SKM-1 (cell line): ENCODE data around the gene CYBA.

ENCODE experiments used
- DNase-seq: peaks from one replicate; lab custom pipeline; 2025; ENCODE audit not compliant: unreplicated experiment; lab: John Stamatoyannopoulos, UW

The CYBA gene

GRCh38 chr16:88662843-88663606, 12.2 kb upstream of the CYBA start, which contains the start of gene MVD:
Gene MVD, minus strand, starts transcription at chr16:88663091. Its CDS starts 11 bp downstream, at chr16:88663080.
- peak; percentile 92 for DNase-seq

DNA sequence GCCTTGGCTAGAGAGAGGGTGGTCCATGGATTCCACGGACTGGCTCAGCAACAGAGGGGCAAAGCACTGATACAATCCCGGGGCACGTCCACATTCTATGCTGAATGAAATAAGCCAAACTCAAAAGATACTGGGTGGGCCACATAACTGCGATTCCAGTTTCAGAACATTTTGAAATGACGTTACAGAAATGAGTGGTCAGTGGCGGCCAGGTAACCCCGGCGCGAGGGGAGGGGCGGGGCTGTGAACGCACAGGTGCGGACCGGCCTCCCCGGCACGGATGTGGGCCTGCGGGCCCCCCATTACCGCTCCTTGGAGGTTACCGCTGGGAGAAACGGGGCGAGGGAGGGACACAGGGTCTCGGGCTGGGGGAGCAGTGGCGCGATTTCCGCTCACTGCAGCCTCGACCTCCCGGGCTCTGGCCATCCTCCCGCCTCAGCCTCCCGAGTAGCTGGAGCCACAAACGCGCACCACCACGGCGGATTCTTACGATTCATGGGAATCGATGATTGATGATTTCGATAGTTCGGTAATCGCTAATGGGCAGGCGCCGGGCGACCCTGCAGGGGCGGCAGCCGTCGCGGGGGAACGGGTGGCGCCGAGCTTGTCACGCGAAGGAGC, 11.5 kb upstream of the CYBA start:
- no peak for DNase-seq

DNA sequence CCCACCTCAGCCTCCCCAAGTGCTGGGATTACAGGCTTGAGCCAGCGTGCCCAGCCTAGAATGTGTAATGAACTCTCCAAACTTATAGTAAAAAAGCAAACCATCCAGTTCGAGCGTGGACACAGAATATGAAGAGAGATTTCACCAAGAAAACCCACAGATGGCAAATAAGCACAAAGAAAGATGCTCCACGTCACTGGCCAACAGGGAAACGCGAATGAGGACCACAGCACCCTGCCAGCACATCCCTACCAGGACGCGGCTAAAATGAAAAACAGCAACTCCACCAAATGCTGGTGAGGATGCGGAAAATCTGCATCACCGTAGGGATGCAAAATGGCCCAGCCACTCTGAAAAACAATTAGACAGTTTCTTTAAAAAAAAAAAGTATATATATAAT, 10.6 kb upstream of the CYBA start:
- DNase-seq: no peak

- DNase-seq: no peak
Measured at GRCh38 chr16:88659160-88659559, 8.3 kb upstream of the CYBA start.

DNA sequence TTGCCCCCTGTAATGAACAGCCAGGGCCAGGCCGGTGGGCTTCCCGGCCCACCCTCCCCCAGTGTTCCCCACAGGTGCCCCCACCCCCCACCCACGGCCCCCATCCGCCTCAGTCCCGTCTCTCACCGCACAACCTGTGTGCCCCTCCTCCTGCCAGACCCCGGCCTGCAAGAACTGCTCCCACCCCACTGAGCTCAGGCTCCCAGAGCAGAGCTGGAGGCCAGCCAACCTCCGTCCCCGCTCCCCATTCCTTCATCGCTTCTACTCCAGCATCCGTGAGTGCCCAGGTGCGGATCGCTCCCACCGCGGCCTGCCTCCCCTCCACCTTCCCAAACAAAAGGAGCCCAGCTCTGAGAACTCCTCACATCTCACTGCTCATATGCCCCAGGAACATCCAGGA, 7.9 kb upstream of the CYBA start:
- DNase-seq: no peak

GRCh38 chr16:88657371-88657770, 6.5 kb upstream of the CYBA start:
- no peak for DNase-seq

GRCh38 chr16:88656291-88656980, 5.6 kb upstream of the CYBA start:
- no peak for DNase-seq

DNA sequence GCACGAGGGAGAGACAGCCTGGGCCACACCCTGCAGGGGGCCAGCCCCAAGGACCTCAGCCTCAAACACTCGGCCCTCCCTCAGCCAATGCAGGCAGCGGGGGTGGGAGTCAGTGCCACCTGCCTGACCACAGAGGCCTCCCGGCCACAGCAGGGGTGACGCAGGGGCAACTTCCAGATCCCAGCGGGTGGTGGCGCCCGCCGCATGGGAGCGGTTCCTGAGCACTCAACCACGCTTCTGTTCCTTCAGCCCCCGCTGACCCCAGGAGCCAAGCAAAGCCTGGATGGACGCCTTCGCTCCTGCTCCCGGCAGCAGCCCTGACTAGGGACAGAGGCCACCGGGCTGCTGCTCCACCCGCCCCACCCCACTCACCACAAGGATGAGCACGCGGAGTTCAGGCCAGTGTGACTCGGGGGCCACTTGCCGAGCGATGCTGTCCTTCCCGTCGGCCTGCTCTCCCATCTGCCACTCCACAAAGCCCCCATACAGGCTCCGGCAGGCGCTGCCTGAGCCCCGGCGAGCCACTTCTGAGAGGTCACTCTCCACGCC, 5.0 kb upstream of the CYBA start:
- DNase-seq: no peak

DNA sequence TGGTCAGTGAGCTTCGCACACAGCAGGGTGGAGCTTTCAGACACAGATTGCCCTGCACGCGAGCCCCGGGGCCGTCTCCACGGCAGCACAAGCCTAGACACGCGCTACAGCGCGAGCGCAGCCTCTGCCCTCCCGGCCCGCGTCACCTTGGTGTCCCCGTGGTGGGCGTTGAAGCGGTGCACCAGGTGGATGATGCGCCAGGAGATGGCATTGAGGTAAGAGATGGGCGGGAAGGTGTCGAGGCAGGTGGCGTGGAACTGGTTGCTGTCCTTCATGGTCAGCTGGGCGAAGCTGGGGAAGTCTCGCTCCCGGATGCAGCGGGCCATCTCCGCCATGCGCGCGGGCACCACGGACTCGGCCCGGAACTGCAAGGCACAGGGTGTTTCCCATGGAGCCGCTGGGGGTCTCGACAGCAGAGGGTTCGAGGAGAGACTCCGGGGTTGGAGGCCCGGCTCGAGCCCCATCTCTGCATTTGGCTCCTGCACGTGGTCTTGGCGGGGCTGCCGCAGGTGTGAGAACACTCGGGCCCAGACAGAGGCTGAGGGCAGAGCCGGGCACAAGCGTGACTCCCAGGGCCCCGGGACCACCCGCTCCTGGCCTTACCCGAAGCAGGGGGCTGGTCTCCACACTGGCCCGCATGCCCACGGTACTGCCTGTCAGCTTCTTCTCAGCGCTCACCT, 4.3 kb upstream of the CYBA start:
- DNase-seq: no peak

DNA sequence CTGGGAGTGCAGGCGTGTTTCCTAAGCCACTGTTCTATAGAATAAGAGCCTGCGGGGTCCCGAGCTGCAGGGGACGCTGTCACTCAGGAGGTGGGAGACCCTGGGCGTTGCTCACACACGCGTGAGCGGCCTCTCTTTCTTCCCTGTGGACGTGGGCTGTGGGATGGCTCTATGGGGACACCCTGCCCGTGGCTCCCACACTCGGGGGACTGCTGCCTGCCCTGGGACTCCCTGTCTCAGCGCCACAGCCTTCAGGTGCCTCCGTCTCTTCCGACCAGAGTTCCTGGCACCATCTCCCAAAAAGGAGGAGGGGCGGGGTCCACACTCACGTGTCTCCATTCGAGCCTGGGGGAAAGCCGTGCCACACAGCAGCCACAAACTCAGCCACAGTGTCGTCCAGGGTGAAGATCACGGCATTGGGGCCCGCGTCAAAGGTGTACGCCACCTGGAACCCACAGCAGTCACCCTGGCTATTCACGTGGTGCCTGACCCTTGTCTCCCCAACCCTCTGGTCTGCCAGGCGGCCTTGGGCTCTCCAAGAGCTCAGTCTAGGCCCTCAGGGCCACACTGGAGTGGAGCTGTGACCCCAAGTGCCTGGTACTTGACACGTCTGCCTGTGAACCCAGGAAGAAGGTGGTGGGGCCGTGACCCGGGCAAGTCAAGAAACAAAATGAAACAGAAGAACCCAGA, 3.7 kb upstream of the CYBA start:
- DNase-seq: no peak

DNA sequence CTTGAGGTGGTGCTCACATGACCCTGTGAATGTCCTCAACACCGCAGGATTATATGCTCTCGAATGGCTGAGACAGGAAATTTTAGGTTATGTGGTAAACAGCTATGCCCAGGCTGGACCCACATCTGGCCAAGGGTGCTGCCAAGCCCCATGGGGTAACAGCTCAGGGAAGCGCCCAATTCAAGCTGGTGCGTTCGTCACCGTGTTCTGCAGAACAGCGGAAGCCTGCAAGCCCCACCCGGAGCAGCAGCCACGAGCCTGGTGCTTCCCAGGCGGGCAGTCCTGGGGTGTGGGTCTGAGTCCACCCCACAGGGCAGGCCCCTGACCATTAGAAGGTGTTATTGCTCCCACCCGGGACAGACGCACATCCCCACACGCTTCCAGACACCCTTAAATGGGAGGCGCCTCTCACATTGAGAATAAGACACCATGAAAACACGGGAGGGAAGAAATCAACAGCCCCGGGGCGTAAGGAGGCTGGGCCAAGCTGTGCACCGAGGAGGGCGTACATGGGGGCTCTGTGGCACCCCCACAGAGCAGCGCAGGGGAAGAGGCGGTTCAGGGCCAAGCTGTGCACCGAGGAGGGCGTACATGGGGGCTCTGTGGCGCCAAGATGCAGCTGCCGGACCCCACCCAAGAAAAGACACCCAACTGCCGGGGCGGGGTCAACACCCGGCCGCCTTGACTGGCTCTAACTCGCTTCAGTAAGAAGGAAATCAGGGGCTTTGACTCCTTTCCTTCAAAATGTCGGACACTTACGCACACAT, 2.9 kb upstream of the CYBA start:
- DNase-seq: no peak

GRCh38 chr16:88653101-88653500, 2.2 kb upstream of the CYBA start:
- DNase-seq: no peak

DNA sequence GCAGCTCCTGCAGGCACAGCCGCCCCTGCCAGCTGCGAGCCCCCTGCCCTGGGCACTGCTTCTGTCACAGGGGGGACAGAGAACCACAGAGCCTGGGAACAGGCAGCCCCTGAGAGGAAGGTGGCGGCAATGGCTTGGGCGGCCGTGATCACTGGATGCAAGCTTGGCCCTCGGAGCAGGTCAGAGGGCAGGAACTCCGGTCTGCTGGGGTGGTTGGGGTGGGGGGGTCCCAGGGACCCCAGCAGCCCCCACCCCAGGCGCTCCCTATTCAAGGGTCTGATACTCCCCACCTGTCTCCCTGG, 1.9 kb upstream of the CYBA start:
- no peak for DNase-seq

DNA sequence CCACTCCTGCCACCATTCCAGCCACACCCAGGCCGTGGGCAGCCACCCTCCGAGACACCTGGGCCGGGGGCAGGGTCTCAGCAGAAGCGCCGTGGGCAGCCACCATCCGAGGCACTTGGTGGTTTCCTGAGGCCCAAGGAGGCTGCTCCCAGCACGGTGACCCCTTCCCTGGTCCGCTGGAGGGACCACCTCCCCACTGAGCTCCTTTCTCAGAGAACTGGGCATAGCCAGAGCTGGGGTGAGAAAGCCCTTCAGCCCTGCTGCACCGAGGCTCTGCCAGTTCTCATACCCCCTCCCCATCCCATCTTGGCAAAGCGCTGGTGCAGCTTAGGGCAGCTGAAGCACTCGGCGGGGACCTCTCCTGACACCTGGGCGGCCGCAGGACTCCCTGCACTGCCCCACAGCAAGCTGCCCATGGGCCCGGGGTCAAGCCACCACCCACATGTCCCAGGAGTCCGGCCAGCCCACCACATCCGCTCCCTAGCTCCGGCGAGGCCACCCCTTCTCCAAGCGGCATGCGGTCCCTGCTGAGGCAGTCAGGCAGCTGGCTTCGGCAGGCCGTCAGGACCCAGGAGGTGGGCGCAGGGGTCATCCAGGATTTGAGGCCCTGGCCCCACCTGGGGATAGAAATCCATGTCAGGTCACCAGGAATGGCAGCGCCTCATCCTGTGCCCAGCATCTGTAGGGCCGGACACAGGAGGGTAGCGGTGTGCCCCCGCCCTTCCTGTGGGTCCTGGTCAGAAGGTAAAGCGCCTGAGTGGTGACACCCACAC, 1.3 kb upstream of the CYBA start:
- DNase-seq: no peak

DNA sequence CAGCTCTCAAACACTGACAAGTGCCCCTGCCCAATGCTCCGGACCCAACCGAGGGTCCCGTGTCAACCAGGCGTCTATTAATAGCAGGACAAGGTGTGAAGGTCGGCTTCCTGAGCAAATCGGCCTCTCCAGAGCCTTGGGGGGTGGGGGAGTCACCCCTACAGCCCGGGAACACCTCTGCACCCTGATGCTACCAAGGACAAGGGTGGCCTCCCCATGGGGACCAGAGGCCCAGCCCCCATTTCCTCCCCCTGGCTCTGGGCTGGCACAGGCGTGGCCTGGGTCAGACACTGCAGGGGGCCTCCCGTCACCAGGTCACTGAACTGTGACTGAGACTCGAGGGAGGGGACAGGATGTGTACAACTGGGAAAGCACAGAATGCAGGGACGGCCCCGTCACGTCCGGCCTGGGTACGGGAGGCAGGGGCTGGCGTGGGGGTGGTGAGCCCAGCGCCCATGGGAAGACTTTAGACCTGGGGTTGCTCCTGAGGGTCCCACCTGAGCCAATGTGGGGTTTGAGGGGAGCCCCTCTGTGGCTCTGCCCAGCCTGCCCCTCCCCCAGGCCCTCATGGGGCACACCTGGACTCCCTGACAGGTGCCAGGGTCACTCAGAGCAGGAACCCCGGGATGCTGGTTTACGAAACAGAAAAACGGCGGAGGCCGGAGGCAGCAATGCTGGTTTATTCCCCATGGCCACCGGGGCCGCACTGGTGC, 579 bp upstream of the CYBA start:
- DNase-seq: no peak

DNA sequence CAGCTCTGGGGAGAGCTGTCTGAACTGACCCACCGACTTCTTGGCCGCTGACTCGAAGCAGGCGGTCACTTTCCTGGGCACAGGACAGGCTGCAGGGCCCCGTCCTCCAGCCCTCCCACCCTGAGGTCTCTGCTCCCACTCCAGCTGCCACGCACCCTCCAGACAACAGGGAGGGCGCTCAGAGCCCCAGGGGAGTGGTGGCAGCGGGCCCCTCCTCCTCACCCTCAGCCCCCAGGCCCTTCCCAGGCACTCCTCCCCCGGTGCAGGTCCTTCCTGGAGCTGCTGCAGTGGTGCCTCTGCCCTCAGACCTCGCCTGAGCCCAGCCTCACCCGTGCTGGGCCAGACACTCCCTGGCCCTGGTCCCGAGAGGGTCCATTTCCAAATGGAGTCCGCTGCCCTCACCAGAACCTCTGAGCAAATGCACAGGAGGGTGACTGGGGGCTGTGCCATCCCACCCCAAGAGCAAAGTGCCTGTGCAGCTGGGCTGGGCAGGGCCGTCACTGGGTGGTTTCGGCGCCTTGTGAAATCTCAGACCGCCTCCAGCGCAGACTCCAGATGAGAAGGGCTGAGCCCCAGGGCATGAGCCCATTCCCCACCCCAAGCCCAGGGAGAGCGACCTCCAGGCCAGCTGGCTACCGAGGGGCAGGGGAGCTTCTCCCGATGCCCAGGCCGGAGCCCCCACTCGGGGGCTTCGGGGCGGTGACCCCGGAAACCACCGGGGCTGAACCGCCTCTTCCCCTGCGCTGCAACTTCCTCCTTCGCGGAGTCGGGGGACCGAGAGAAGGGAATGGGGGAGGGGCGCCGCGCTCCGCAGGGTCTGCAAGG, 717 bp downstream of the CYBA start:
- peak; percentile 42 for DNase-seq

DNA sequence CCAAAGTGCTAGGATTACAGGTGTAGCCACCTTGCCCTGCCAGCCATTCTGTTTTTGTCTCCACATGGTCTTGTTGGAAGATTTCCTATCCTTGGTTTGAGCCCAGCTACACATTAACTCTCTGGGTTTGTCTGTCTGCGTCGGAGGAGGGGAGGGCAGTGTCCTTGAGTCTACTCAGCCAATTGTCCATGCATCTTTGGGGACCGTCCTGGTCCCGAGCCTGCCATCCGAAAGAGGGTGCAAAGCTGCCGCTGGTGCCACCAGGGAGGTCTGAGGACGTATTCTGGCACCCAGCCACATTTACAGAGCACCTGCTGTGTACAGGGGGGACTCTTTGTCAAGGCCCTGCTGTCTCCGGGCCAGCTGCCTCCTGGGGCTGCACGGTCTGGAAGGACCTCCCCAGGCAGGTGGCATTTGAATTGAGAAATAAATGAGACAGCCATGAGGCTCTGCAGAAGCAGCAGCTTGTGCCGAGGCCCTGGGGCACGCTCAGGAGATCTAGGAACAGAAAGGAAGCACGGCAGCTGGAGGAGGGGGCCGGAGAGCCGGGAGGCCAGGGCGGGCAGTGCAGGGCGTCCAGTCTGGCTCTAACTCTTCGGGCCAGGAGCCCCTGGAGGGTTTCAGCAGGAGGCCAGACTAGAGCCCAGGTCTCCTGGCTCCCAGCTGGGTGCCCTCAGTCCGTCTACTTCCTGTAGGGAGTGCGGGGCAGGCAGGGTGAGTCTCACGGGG, 1.5 kb downstream of the CYBA start:
- DNase-seq: no peak
